ENCODE results near the gene EHD4.

EHD4 gene

DNA sequence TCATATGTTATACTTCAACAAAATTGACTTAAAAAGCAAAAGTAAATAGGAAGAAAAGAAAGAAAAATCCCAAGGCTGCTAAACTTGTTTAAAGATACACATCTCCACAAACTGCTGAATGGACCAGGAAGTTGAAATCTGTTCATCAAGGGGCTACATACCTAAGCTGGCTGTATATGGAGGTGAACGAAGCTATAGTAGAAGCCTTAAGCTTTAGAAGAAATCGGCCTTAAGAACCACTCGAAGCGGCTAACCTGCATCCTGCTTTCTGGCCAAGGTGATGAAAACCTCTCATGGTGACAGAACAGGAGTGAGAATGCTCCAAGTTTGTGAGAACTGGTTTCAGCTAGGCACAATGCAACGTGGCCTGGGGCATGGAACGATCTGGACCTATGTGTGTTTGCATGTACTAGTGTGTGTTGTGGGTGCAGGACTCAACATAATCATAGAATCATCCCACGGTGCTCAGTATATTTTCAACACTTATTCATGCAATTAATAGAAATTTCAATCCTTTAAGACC lies 47.2 kb downstream of the EHD4 start:
- no peak for TF ChIP-seq GATA2 (IDR thresholded peaks at IDR 0.05; ENCODE audit: low read depth, low read length)
- no peak for TF ChIP-seq GATA3 (IDR thresholded peaks at IDR 0.05; ENCODE audit: low read depth, low read length)

- TF ChIP-seq GATA3 (IDR thresholded peaks at IDR 0.05; ENCODE audit: low read depth, low read length) (no peak), GATA2 (IDR thresholded peaks at IDR 0.05; ENCODE audit: low read depth, low read length) (no peak)
Observed at GRCh38 chr15:41923401-41923997, 48.9 kb downstream of the EHD4 start.

DNA sequence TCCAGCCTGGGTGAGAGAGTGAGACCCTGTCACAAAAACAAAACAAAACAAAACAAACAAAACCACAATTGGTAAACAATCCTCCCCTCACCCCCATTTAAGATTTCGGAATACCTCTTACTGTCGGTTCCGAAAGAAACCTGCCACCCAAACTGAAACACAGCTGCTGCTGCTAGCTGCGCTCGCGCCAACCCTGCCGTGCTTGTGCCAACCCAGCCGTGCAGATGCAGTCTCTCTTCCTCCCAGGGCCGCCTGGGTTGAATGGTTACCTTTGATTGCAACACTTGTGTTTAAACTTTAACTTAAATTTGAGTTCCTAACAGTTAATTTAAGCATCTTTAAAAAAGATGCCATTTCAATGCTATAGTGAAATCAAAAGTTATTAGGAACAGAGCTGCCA lies 50.0 kb downstream of the EHD4 start:
- TF ChIP-seq GATA2 (IDR thresholded peaks at IDR 0.05; ENCODE audit: low read depth, low read length), result no peak
- no peak for TF ChIP-seq GATA3 (IDR thresholded peaks at IDR 0.05; ENCODE audit: low read depth, low read length)

- no peak for TF ChIP-seq GATA3 (IDR thresholded peaks at IDR 0.05; ENCODE audit: low read depth, low read length)
- TF ChIP-seq GATA2 (IDR thresholded peaks at IDR 0.05; ENCODE audit: low read depth, low read length), result no peak
Observed at GRCh38 chr15:41921639-41922038, 50.7 kb downstream of the EHD4 start.

DNA sequence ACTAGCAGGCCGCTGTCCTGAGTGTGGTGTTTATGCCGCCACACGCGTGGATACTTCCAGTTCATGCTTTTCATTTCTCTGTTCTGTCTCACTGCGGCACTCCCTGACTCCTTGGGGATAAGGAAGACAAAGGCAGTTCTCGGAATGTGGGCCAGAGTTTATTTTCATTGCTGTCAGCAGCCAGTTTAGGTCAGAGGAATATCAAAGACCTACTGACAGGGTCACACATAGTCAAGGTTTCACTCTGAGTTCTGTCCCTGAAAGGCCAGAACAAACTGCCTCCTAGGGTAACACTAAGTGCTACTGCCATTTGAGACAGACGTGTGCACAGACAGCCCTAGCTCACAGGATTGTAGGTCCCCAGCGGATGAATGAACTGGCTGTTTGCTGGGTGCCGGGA lies 51.2 kb downstream of the EHD4 start:
- TF ChIP-seq GATA2 (IDR thresholded peaks at IDR 0.05; ENCODE audit: low read depth, low read length), result no peak
- no peak for TF ChIP-seq GATA3 (IDR thresholded peaks at IDR 0.05; ENCODE audit: low read depth, low read length)

GRCh38 chr15:41919954-41920538 lies 52.3 kb downstream of the EHD4 start:
- no peak for TF ChIP-seq GATA3 (IDR thresholded peaks at IDR 0.05; ENCODE audit: low read depth, low read length)
- no peak for TF ChIP-seq GATA2 (IDR thresholded peaks at IDR 0.05; ENCODE audit: low read depth, low read length)

DNA sequence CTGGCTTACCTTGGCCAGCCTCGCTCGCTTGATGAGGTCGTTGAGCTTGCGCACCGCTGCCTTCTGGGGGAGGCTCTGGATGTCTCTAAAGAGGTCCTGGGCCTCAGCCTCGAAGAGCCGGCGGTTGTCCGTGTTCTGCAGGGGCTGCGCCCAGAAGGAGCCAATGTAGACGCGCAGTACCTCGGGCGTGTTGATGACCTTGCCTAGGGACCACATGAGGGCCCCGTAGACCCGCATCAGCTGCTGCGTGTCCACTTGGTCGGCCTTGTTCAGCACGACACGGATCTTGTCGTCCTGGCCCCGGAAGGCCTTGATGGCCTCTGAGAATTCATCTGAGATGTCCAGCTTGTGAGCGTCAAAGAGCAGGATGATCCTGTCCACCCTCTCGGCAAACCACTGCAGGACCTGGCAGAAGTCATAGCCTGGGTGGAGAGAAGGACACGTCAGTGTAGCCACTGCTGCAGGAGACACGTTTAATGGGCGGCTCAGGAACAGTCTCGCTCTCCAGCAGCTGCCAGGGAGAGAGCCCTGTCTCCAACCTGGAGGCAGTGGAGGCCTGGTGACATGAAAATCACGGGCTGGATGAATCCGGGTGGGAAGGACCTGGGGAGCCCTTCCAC lies 53.0 kb downstream of the EHD4 start:
- TF ChIP-seq GATA2 (IDR thresholded peaks at IDR 0.05; ENCODE audit: low read depth, low read length), result no peak

DNA sequence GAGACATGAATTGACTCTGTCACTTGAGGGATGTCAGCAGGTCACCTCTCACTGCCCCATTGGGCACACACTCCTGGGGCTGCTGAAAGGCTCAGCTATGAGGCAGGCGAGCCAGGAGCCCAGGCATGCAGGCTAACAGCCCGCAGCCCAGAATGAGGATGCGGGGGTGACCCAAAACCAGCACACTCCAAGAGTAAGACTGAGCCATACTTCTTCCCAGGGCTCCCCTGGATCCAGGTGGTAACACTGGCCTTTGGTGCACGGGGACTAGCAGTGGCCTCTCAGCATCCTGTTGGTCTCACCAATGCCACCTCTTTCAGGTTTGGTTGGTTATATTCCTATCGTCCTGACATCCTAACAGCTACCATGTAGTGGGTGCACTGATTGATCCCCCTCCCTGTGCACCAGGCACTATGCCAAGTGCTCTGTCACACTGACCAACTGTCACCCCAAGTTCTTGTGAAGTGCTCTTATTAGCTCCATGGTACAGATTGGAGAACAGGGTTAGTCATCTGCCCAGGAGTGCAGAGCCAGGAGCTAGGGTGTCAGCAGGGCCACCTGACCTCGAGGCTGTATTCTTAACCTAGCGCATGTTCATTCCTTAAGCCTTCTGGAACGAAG lies 53.7 kb downstream of the EHD4 start:
- TF ChIP-seq GATA2 (IDR thresholded peaks at IDR 0.05; ENCODE audit: low read depth, low read length) (no peak), GATA3 (IDR thresholded peaks at IDR 0.05; ENCODE audit: low read depth, low read length) (no peak)

- no peak for TF ChIP-seq GATA3 (IDR thresholded peaks at IDR 0.05; ENCODE audit: low read depth, low read length)
- no peak for TF ChIP-seq GATA2 (IDR thresholded peaks at IDR 0.05; ENCODE audit: low read depth, low read length)
Observed at GRCh38 chr15:41917767-41918430, 54.5 kb downstream of the EHD4 start.

DNA sequence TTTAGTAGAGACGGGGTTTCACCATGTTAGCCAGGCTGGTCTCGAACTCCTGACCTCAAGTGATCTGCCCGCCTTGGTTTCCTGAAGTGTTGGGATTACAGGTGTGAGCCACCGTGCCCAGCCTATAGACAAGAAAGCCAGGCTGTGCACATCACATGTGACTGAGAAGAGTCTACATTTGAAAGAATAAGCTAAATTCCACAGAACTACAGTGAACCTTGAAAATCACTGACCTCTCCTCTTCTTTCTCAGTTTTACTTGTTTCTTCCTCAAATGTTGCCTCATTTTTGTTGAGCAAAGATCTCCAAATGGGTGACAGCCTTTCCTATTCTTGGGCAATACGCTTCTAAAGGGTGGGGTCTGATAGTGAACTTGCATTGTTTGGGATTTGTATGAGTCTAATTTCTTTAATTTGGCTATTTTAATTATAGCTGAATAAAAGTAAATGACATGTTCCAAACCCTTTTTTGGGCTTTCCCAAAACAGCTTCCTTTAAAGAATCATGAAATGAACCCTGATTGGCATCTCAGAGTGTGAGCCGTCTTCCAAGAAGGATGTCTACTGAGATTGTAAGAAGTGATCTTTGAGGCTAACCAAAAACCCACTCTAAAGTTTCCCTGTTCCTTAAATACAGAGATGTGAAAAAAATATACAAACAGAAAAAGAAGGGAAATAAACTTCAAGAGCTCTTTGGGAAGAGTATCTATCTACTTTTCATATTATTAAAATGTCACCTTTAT lies 56.9 kb downstream of the EHD4 start:
- no peak for TF ChIP-seq GATA2 (IDR thresholded peaks at IDR 0.05; ENCODE audit: low read depth, low read length)
- TF ChIP-seq GATA3 (IDR thresholded peaks at IDR 0.05; ENCODE audit: low read depth, low read length), result no peak

DNA sequence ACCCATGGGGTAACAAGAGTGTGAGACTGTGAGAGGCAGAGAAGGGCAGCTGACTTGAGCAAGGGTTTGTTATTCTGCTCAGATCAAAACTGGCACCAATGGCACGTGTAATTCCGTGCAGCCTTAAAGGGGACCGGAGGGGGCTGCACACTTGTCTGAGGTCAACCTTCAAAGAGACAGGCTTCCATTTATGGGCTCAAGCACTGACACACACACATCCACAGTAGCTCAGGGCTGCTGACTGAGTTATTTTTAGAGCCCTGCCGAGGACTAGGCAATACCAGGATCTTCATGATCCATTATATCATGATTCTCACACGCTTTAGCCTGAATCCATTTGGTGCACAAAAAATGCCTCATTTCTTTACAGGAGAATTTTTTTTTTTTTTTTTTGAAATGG lies 57.9 kb downstream of the EHD4 start:
- TF ChIP-seq GATA2 (IDR thresholded peaks at IDR 0.05; ENCODE audit: low read depth, low read length), result no peak
- no peak for TF ChIP-seq GATA3 (IDR thresholded peaks at IDR 0.05; ENCODE audit: low read depth, low read length)

GRCh38 chr15:41913256-41913655 lies 59.1 kb downstream of the EHD4 start:
- TF ChIP-seq GATA3 (IDR thresholded peaks at IDR 0.05; ENCODE audit: low read depth, low read length), result no peak
- no peak for TF ChIP-seq GATA2 (IDR thresholded peaks at IDR 0.05; ENCODE audit: low read depth, low read length)

GRCh38 chr15:41911691-41912345 lies 60.5 kb downstream of the EHD4 start:
- TF ChIP-seq GATA2 (IDR thresholded peaks at IDR 0.05; ENCODE audit: low read depth, low read length) (no peak), GATA3 (IDR thresholded peaks at IDR 0.05; ENCODE audit: low read depth, low read length) (no peak)
